Measurements from ENCODE around the gene MYL11. TPM values are rescaled to one million over a fixed set of nuclear protein-coding genes. Genes with fewer than 3 reads are reported as not detected.
"Not testable (repeated sequence)": the region's sequence is repeated elsewhere in the genome, so short reads cannot be mapped to it uniquely, and the experiment has no call there.

Gene MYL11
- polyA plus RNA-seq, 1 donor (not counting 4 experiments of a cell fraction or from before 2014, with no cell fraction given), result not detected

- FAIRE-seq (no peak), DNase-seq (ENCODE audit: low read depth, low spot score) (peak; percentile 46)
- H3K4me3 ChIP-seq (ENCODE audit: control insufficient read depth in 2 of 3, extremely low read depth in 1 of 3, insufficient read depth in 2 of 3, low read depth in 1 of 3, low read length in 3 of 3), result peak overlapping the region; percentile 65 to 68 (median 67)
- H3K27ac ChIP-seq (ENCODE audit: control insufficient read depth, insufficient read depth, low read length), result peak overlapping the region; percentile 69
- peaks cover 5% of the 10 kb centered on the region for H3K4me1 ChIP-seq (ENCODE audit: control insufficient read depth, extremely low read depth, insufficient read depth, low read length)
- no peaks in the 10 kb centered on the region for H3K9me3 ChIP-seq (ENCODE audit: control insufficient read depth, low read depth, low read length)
- TF ChIP-seq EZH2 (IDR thresholded peaks at IDR 0.05; ENCODE audit: low read length), result no peak
- TF ChIP-seq CTCF (optimal IDR thresholded peaks at IDR 0.05 in 1 of 3, IDR thresholded peaks at IDR 0.05 in 1 of 3, conservative IDR thresholded peaks at IDR 0.05 in 1 of 3; ENCODE audit: extremely low read depth in 1 of 3, insufficient read depth in 2 of 3, low read length in 3 of 3), result no peak
- peak overlapping the region; percentile 84 for H3K4me2 ChIP-seq (ENCODE audit: control insufficient read depth, extremely low read depth, insufficient read depth, low read depth, low read length)
- H3K27me3 ChIP-seq (ENCODE audit: control insufficient read depth, extremely low read depth, insufficient read depth, low read length), result no peaks in the 10 kb centered on the region
- peak overlapping the region; percentile 78 for H3K9ac ChIP-seq (ENCODE audit: control insufficient read depth, extremely low read depth, insufficient read depth, low read length)
- H3K79me2 ChIP-seq (ENCODE audit: control insufficient read depth, insufficient read depth, low read length), result peaks cover 17% of the 10 kb centered on the region
- H3K36me3 ChIP-seq (ENCODE audit: control insufficient read depth in 2 of 2, extremely low read depth in 1 of 2, insufficient read depth in 2 of 2, low read length in 2 of 2), result no peaks in the 10 kb centered on the region
- H3K9me1 ChIP-seq (ENCODE audit: control insufficient read depth, extremely low read depth, insufficient read depth, low read length), result peaks cover 2% of the 10 kb centered on the region
- no peaks in the 10 kb centered on the region for H4K20me1 ChIP-seq (ENCODE audit: control insufficient read depth, extremely low read depth, insufficient read depth, low read length)
- dilution Hi-C loops (cut with MboI; ENCODE audit: extremely low pct_ligation_motif_present, low sequenced_read_pairs), result no loop called here
- H2AFZ ChIP-seq (ENCODE audit: control insufficient read depth, low read length), result peak overlapping the region; percentile 69
These were observed 38.8 kb upstream of the MYL11 start for GRCh38 chr16:30335598-30336474.

GRCh38 chr16:30337964-30338357 is 36.6 kb upstream of the MYL11 start:
- FAIRE-seq; dilution Hi-C loops (cut with MboI; ENCODE audit: extremely low pct_ligation_motif_present, low sequenced_read_pairs): not testable (repeated sequence)

GRCh38 chr16:30338715-30339114 is 35.9 kb upstream of the MYL11 start:
- H3K4me1 ChIP-seq (ENCODE audit: control insufficient read depth, extremely low read depth, insufficient read depth, low read length); H3K9ac ChIP-seq (ENCODE audit: control insufficient read depth, extremely low read depth, insufficient read depth, low read length); FAIRE-seq; H3K4me3 ChIP-seq (ENCODE audit: control insufficient read depth in 2 of 3, extremely low read depth in 1 of 3, insufficient read depth in 2 of 3, low read depth in 1 of 3, low read length in 3 of 3); H3K4me2 ChIP-seq (ENCODE audit: control insufficient read depth, extremely low read depth, insufficient read depth, low read depth, low read length); H3K9me3 ChIP-seq (ENCODE audit: control insufficient read depth, low read depth, low read length); H4K20me1 ChIP-seq (ENCODE audit: control insufficient read depth, extremely low read depth, insufficient read depth, low read length); H3K9me1 ChIP-seq (ENCODE audit: control insufficient read depth, extremely low read depth, insufficient read depth, low read length); H3K36me3 ChIP-seq (ENCODE audit: control insufficient read depth in 2 of 2, extremely low read depth in 1 of 2, insufficient read depth in 2 of 2, low read length in 2 of 2); H3K27ac ChIP-seq (ENCODE audit: control insufficient read depth, insufficient read depth, low read length); H2AFZ ChIP-seq (ENCODE audit: control insufficient read depth, low read length); dilution Hi-C loops (cut with MboI; ENCODE audit: extremely low pct_ligation_motif_present, low sequenced_read_pairs); DNase-seq (ENCODE audit: low read depth, low spot score); H3K79me2 ChIP-seq (ENCODE audit: control insufficient read depth, insufficient read depth, low read length); H3K27me3 ChIP-seq (ENCODE audit: control insufficient read depth, extremely low read depth, insufficient read depth, low read length): not testable (repeated sequence)

More at GRCh38 chr16:30337964-30338357, 36.6 kb upstream of the MYL11 start:
- H3K27ac ChIP-seq (ENCODE audit: control insufficient read depth, insufficient read depth, low read length); H2AFZ ChIP-seq (ENCODE audit: control insufficient read depth, low read length); H4K20me1 ChIP-seq (ENCODE audit: control insufficient read depth, extremely low read depth, insufficient read depth, low read length); H3K79me2 ChIP-seq (ENCODE audit: control insufficient read depth, insufficient read depth, low read length); H3K4me2 ChIP-seq (ENCODE audit: control insufficient read depth, extremely low read depth, insufficient read depth, low read depth, low read length); H3K27me3 ChIP-seq (ENCODE audit: control insufficient read depth, extremely low read depth, insufficient read depth, low read length); H3K9me1 ChIP-seq (ENCODE audit: control insufficient read depth, extremely low read depth, insufficient read depth, low read length); H3K4me1 ChIP-seq (ENCODE audit: control insufficient read depth, extremely low read depth, insufficient read depth, low read length); H3K9ac ChIP-seq (ENCODE audit: control insufficient read depth, extremely low read depth, insufficient read depth, low read length); DNase-seq (ENCODE audit: low read depth, low spot score); H3K4me3 ChIP-seq (ENCODE audit: control insufficient read depth in 2 of 3, extremely low read depth in 1 of 3, insufficient read depth in 2 of 3, low read depth in 1 of 3, low read length in 3 of 3); H3K36me3 ChIP-seq (ENCODE audit: control insufficient read depth in 2 of 2, extremely low read depth in 1 of 2, insufficient read depth in 2 of 2, low read length in 2 of 2); H3K9me3 ChIP-seq (ENCODE audit: control insufficient read depth, low read depth, low read length): not testable (repeated sequence)
